ENCODE measurements around the gene NUP160. TPM values are rescaled to one million over a fixed set of nuclear protein-coding genes. Genes with fewer than 3 reads are reported as not detected.

NUP160 gene
- total RNA-seq, 1 experiment from 2014 or later = 89.9 TPM

- TF ChIP-seq, protein P1, sequence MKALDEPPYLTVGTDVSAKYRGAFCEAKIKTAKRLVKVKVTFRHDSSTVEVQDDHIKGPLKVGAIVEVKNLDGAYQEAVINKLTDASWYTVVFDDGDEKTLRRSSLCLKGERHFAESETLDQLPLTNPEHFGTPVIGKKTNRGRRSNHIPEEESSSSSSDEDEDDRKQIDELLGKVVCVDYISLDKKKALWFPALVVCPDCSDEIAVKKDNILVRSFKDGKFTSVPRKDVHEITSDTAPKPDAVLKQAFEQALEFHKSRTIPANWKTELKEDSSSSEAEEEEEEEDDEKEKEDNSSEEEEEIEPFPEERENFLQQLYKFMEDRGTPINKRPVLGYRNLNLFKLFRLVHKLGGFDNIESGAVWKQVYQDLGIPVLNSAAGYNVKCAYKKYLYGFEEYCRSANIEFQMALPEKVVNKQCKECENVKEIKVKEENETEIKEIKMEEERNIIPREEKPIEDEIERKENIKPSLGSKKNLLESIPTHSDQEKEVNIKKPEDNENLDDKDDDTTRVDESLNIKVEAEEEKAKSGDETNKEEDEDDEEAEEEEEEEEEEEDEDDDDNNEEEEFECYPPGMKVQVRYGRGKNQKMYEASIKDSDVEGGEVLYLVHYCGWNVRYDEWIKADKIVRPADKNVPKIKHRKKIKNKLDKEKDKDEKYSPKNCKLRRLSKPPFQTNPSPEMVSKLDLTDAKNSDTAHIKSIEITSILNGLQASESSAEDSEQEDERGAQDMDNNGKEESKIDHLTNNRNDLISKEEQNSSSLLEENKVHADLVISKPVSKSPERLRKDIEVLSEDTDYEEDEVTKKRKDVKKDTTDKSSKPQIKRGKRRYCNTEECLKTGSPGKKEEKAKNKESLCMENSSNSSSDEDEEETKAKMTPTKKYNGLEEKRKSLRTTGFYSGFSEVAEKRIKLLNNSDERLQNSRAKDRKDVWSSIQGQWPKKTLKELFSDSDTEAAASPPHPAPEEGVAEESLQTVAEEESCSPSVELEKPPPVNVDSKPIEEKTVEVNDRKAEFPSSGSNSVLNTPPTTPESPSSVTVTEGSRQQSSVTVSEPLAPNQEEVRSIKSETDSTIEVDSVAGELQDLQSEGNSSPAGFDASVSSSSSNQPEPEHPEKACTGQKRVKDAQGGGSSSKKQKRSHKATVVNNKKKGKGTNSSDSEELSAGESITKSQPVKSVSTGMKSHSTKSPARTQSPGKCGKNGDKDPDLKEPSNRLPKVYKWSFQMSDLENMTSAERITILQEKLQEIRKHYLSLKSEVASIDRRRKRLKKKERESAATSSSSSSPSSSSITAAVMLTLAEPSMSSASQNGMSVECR (CRISPR knock-in tag; IDR thresholded peaks at IDR 0.05; ENCODE audit: borderline replicate concordance) = 0 out of 2 replicates have a peak, but pooled peaks have one; percentile 34
- 0 out of 2 replicates have a peak, but pooled peaks have one; percentile 68 for TF ChIP-seq ZBTB43 (CRISPR knock-in tag; IDR thresholded peaks at IDR 0.05)
- TF ChIP-seq, protein P2, sequence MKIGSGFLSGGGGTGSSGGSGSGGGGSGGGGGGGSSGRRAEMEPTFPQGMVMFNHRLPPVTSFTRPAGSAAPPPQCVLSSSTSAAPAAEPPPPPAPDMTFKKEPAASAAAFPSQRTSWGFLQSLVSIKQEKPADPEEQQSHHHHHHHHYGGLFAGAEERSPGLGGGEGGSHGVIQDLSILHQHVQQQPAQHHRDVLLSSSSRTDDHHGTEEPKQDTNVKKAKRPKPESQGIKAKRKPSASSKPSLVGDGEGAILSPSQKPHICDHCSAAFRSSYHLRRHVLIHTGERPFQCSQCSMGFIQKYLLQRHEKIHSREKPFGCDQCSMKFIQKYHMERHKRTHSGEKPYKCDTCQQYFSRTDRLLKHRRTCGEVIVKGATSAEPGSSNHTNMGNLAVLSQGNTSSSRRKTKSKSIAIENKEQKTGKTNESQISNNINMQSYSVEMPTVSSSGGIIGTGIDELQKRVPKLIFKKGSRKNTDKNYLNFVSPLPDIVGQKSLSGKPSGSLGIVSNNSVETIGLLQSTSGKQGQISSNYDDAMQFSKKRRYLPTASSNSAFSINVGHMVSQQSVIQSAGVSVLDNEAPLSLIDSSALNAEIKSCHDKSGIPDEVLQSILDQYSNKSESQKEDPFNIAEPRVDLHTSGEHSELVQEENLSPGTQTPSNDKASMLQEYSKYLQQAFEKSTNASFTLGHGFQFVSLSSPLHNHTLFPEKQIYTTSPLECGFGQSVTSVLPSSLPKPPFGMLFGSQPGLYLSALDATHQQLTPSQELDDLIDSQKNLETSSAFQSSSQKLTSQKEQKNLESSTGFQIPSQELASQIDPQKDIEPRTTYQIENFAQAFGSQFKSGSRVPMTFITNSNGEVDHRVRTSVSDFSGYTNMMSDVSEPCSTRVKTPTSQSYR (CRISPR knock-in tag; IDR thresholded peaks at IDR 0.05) = no peak
- TF ChIP-seq ZNF232 (CRISPR knock-in tag; IDR thresholded peaks at IDR 0.05) = no peak
- TF ChIP-seq TEAD4 (CRISPR knock-in tag; IDR thresholded peaks at IDR 0.05) = 0 out of 2 replicates have a peak, but pooled peaks have one; percentile 43
- no peak for TF ChIP-seq AFF4 (CRISPR knock-in tag; IDR thresholded peaks at IDR 0.05; ENCODE audit: borderline replicate concordance)
- TF ChIP-seq ATF3 (CRISPR knock-in tag; conservative IDR thresholded peaks at IDR 0.05) = no peak
- TF ChIP-seq E2F5 (CRISPR knock-in tag; IDR thresholded peaks at IDR 0.05) = no peak
- TF ChIP-seq ZNF671 (CRISPR knock-in tag; IDR thresholded peaks at IDR 0.05) = no peak
- TF ChIP-seq JUN (CRISPR knock-in tag; IDR thresholded peaks at IDR 0.05) = peak; percentile 91; the same call in 1 of the 2 replicates
- TF ChIP-seq ZNF425 (CRISPR knock-in tag; conservative IDR thresholded peaks at IDR 0.05) = no peak
- TF ChIP-seq FOXK1 (CRISPR knock-in tag; IDR thresholded peaks at IDR 0.05) = 0 out of 2 replicates have a peak, but pooled peaks have one; percentile 31
- no peak for TF ChIP-seq ZNF263 (CRISPR knock-in tag; IDR thresholded peaks at IDR 0.05; ENCODE audit: low read depth)
- TF ChIP-seq PREB (CRISPR knock-in tag; IDR thresholded peaks at IDR 0.05; ENCODE audit: borderline replicate concordance) = no peak
- peak; percentile 49; the same call in 1 of the 2 replicates for TF ChIP-seq CREB1 (CRISPR knock-in tag; IDR thresholded peaks at IDR 0.05)
- TF ChIP-seq, protein P3, sequence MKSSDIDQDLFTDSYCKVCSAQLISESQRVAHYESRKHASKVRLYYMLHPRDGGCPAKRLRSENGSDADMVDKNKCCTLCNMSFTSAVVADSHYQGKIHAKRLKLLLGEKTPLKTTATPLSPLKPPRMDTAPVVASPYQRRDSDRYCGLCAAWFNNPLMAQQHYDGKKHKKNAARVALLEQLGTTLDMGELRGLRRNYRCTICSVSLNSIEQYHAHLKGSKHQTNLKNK (CRISPR knock-in tag; IDR thresholded peaks at IDR 0.05) = no peak
- TF ChIP-seq RELA (CRISPR knock-in tag; IDR thresholded peaks at IDR 0.05; ENCODE audit: borderline replicate concordance) = peak; percentile 86; the same call in 1 of the 2 replicates
These were observed 81.5 kb downstream of the NUP160 start (continued) for GRCh38 chr11:47766509-47767227.
